Measurements from ENCODE around the gene WDR74. TPM values are rescaled to one million over a fixed set of nuclear protein-coding genes. Genes with fewer than 3 reads are reported as not detected.
"Not testable (repeated sequence)": the region's sequence is repeated elsewhere in the genome, so short reads cannot be mapped to it uniquely, and the experiment has no call there.

The WDR74 gene
- polyA plus RNA-seq, 1 donor: 37.2 TPM

GRCh38 chr11:62840721-62841360 lies 1.5 kb upstream of the WDR74 start:
- DNase-seq: peak; percentile 64

GRCh38 chr11:62835336-62835735 lies 4.1 kb downstream of the WDR74 start:
- DNase-seq: no peak

DNA sequence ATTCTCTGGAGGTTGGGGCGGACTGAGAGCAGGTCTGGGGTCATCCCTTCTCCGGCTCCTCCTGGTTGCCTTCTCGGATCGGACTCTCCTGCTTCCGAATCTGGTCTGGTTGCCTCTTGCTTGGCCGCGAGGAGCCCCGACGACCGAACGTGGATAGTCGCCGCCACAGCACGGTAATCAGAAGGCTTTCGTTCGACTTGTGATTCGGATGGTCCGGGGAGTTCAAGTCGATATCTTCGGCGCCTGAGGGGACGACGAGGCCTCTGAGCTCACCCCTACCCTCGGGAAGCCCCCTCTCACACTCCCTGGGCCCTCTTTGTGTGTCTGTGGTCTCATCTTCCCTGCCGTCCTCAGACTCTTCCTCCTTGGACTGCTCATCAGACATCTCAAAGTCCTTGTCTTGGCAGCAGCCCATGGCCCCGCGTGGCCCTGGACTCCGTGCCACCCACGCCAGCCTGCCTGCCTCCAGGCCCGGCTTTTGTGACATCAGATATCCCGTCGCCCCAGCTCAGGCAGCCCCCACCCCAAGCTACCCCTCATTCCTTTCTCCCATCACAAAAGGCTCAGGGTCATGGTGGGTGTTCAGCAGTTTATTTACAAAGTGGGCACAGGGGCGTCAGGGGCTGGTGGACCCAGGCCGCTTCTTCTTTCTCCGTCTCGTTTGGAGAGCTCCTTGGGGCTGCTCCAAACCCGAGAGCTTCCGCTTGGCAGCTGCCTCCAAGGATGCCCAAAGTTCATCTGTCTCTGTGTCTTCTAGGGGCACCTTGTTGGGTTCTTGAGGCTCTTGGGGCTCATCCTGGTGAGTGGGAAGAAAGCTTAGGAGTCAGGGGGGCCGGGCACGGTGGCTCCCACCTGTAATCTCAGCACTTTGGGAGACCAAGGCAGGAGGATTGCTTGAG lies 6.8 kb downstream of the WDR74 start, which contains the start of gene TEX54:
Gene TEX54 (minus strand): TSS at position 506 of the 899 bp plus-strand sequence.
- no peak for DNase-seq

- DNase-seq: peak; percentile 99
Measured at GRCh38 chr11:62831520-62832335, 7.7 kb downstream of the WDR74 start, which contains the start of gene STX5. Gene STX5, minus strand, starts transcription at chr11:62832051. Its CDS starts 808 bp downstream, at chr11:62831243.

- DNase-seq: no peak
Measured at GRCh38 chr11:62830904-62831519, 8.4 kb downstream of the WDR74 start.

GRCh38 chr11:62828130-62828529 lies 11.3 kb downstream of the WDR74 start:
- not testable (repeated sequence) for DNase-seq

- no peak for DNase-seq
Measured at GRCh38 chr11:62823677-62824076, 15.7 kb downstream of the WDR74 start.

DNA sequence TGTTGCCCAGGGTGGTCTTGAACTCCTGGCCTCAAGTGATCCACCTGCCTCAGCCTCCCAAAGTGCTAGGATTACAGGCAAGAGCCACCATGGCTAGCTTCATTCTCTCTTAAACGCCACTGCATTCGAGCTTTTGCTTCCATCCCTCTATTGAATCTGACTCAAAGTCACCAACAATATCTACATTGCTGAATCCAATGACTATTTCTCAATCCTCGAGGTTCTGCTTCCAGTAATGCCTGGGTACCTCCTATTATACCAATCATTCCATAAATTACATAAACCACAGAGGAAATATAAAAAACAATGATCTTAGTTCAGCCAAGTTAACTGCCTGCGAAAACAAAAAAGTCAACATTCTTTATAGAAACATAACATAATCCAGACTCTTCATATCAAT lies 22.3 kb downstream of the WDR74 start:
- no peak for DNase-seq

- DNase-seq: no peak
Measured at GRCh38 chr11:62816557-62816956, 22.8 kb downstream of the WDR74 start.

DNA sequence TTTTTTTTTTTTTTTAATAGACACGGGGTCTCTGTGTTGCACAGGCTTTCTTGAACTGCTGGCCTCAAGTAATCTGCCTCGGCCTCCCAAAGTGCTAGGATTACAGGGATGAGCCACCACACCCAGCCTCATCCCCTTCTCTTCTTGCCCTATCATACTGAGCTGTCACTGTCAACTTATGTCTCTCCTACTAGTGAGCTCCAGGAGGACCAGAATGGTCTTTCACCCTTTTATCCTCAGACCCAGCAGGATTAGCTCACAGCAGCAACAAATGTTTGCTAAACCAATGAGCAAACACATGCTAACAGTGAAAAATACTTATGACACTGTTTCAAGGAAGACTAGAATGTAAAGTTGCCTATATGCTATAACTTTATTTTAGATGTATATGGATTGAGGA lies 27.7 kb downstream of the WDR74 start:
- no peak for DNase-seq

GRCh38 chr11:62810748-62811147 lies 28.6 kb downstream of the WDR74 start:
- DNase-seq: no peak

DNA sequence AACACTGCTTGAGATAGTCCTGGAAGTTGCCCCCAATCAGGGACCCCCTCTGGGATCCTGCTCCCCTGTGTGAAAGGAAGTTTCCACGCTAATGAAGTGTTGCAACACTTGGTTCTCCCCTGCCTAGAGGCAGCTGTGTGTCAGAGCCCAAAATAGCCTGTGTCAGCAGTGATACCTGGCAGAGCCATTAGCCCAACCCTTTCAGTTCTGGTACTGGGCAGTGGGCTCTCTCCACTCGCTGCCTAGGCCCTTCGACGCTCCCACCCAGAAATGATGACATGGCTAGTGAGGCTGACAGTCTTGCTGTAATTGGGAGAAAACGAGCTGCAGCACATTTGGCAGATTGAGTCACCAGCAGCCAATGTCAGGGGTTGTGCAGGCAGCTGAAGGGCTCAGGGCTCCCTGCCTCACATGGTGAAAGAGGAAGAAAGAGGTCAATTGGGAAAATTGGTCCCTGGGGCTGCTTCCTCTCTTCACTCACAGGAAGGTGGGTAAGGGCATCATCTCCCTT lies 32.7 kb downstream of the WDR74 start:
- no peak for DNase-seq

- no peak for DNase-seq
Measured at GRCh38 chr11:62805961-62806441, 33.4 kb downstream of the WDR74 start.

GRCh38 chr11:62805076-62805892 lies 34.1 kb downstream of the WDR74 start, which contains the start of gene NXF1:
Gene NXF1, minus strand, starts transcription at chr11:62805440. Its CDS starts 84 bp downstream, at chr11:62805356.
- peak; percentile 97 for DNase-seq

DNA sequence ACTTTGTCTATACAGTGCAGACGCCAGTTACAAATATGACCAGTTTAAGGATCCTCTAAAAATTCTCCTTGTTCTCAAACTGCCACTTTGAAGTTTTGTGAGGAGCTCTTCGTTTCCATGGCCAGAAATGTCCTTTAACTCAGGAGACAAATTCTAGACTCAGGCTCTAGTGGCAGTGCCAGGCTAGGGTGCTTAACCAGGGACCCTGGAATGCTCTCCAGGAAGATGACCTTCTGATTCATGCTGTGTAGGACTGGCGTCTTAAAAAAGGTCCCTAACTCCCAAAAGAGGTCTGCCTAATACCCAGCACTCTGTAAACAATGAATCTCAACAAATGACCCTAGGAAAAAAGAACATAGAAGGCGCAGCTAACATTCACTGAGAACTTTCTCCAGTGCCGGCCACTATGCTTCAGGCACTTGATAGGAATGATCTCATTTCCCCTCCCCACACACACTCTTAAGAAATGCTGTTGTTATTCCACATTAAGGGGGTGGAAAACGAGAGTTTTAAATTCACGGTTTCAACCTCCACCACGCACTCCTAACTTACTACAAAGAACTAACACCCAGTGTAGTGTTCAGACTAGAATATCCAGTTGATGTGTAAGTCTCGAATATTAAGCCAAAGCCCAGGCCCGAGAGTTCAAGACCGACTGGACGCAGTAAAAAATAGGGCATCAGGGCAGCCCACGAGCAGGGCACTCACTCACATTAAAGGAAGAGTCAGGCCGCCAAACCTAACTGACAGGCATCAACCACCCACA lies 34.9 kb downstream of the WDR74 start:
- DNase-seq: peak; percentile 41

GRCh38 chr11:62801071-62801470 lies 38.3 kb downstream of the WDR74 start:
- no peak for DNase-seq

- DNase-seq: no peak
Measured at GRCh38 chr11:62799486-62799885, 39.9 kb downstream of the WDR74 start.

- no peak for DNase-seq
Measured at GRCh38 chr11:62796281-62796680, 43.1 kb downstream of the WDR74 start.

DNA sequence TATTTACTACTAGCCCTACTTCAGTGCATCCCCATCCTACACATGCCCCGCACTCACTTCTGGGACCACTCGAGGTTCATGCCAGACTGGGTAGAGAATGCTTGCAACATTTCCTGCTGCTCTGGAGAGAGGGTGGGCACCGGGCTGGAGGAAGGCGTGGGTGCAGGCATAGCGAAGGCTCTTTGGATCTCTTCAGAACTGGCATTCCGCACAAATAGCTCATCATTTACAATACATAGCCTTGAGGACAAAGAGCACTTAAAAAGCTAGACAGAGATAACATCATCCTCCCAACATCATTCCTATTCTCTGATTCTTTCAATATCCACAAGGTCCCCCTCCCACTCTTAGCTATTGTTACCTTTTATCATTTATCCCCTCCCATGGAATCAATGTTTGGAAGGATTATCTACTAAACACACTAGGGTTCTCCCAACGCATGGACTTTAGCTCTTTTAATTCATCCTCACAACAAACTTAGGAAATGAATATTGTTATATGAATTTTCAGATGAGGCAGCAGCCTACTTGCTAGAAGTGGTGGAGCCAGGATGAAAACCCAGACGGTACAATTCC lies 45.1 kb downstream of the WDR74 start:
- no peak for DNase-seq

DNA sequence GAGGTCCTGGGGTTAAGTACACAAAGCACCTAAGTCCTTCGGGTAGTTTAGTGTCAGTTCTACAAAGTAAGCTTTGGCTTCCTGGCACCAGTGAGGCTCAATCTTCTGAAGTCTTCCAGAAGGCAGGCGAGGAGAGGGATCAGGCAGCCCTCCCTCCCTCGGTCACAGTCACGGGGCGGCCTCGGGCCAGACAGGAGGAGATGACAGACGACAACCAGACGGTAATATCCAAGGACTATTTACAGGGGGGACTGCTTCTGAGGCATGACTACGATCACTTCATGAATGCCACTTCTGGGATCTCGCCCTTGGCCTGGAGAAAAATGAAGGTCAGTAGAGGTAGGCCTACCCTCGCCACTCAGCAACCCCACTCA lies 47.2 kb downstream of the WDR74 start:
- DNase-seq: no peak

Measured in hindlimb muscle (tissue), 1 donor.